Testis (tissue), 3 donors: ENCODE data around the gene PRSS3. TPM values are rescaled to one million over a fixed set of nuclear protein-coding genes. Genes with fewer than 3 reads are reported as not detected.
"Not testable (repeated sequence)": the region's sequence is repeated elsewhere in the genome, so short reads cannot be mapped to it uniquely, and the experiment has no call there.

Experiments
- DNase-seq: peaks from one replicate; pipeline ENCODE4 v3.0.0-alpha.2; 2019
- H3K27ac ChIP-seq, 2 donors: fragments of 200-600 bp; sonication (generic); one replicate each; pipeline ENCODE4 v1.5.1; 2019
- H3K27me3 ChIP-seq: fragments of 200-600 bp; sonication (generic); one replicate; pipeline ENCODE4 v1.5.1; 2019
- H3K36me3 ChIP-seq: fragments of 200-600 bp; sonication (generic); one replicate; pipeline ENCODE4 v1.5.1; 2017; ENCODE audit warnings: low read depth; ENCODE audit errors: missing control alignments
- H3K4me1 ChIP-seq: fragments of 200-600 bp; sonication (generic); one replicate; pipeline ENCODE4 v1.5.1; 2019
- H3K4me3 ChIP-seq, 2 donors: fragments of 200-600 bp; sonication (generic); one replicate each; pipeline ENCODE4 v1.5.1; 2017 to 2019
- H3K9me3 ChIP-seq: fragments of 200-600 bp; sonication (generic); one replicate; pipeline ENCODE4 v1.5.1; 2017
- CTCF ChIP-seq, 3 experiments: fragments of 450-650 bp in 2 of 3; fragments of 200-600 bp in 1 of 3; sonication (generic) in 1 of 3; IDR thresholded peaks; one replicate each; pipeline ENCODE4 v1.5.1; 2016 to 2019; ENCODE audit warnings: antibody characterized with exemption in 3 of 3, mild to moderate bottlenecking in 2 of 3, moderate library complexity in 1 of 3
- POLR2A ChIP-seq: fragments of 450-650 bp; IDR thresholded peaks from one replicate; pipeline ENCODE4 v1.6.1; 2017; ENCODE audit warnings: antibody characterized with exemption, mild to moderate bottlenecking, moderate library complexity
- WGBS, 2 donors: methylation state at CpG; one replicate each; pipeline ENCODE4 v1.1.5; 2018; 5-methylcytosine and 5-hydroxymethylcytosine counted together
- intact Hi-C: fragments of 100-400 bp; cut with DNase I; formaldehyde crosslinking; loops from one replicate; pipeline ENCODE4 v1.15.1; 2023; ENCODE audit warnings: low total_unique reads
- polyA plus RNA-seq: library from polyadenylated mRNA; stranded (reverse); fragments of 350-450 nt; fragmentation: Illumina TruSeq; extraction: RNeasy Lipid Tissue Mini Kit (QIAGEN cat#74804); gene quantifications from one replicate; pipeline ENCODE4 v1.2.3, GENCODE V29; 2014; ENCODE audit warnings: low read depth, low replicate concordance; ENCODE audit not compliant: insufficient read depth
- total RNA-seq, 2 donors: library from RNA; depleted of rRNA; stranded (reverse); fragments of >200 nt; gene quantifications; one replicate each; pipeline ENCODE4 v1.2.3, GENCODE V29; 2016

PRSS3 gene
- total and polyA plus RNA-seq, 3 donors from 2014 or later = 0.68 to 6.5 (median 3.3) TPM

GRCh38 chr9:33787839-33788238 is 7.5 kb upstream of the PRSS3 start:
- TF ChIP-seq CTCF (IDR thresholded peaks at IDR 0.05) (peak in 1 of 3 experiments; percentile 11), POLR2A (no peak)
- Histone ChIP-seq H3K27me3 (no peaks in the 10 kb centered on the region), H3K4me1 (no peaks in the 10 kb centered on the region), H3K36me3 (no peaks in the 10 kb centered on the region), H3K27ac (peak overlapping the region in 1 of 2 donors; percentile 61), H3K4me3 (no peak overlapping the region), H3K9me3 (no peaks in the 10 kb centered on the region)
- WGBS, 2 donors = 0 to 75% methylated on average over 1 of the region's 1 CpG
- intact Hi-C loops = no loop called here
- peak; percentile 81 for DNase-seq

- WGBS, 2 donors = 91% methylated on average over 2 of the region's 2 CpGs
- H3K4me1 ChIP-seq, DNase-seq, intact Hi-C loops, H3K27me3 ChIP-seq, H3K36me3 ChIP-seq, H3K9me3 ChIP-seq, H3K27ac ChIP-seq, H3K4me3 ChIP-seq: not testable (repeated sequence)
Measured at GRCh38 chr9:33789429-33789828, 5.9 kb upstream of the PRSS3 start.

GRCh38 chr9:33791117-33791516 is 4.2 kb upstream of the PRSS3 start:
- no peaks in the 10 kb centered on the region for H3K27me3 ChIP-seq
- H3K27ac ChIP-seq = no peak overlapping the region
- no peaks in the 10 kb centered on the region for H3K36me3 ChIP-seq
- no peak overlapping the region for H3K4me3 ChIP-seq
- no peaks in the 10 kb centered on the region for H3K9me3 ChIP-seq
- intact Hi-C loops = no loop called here
- no peaks in the 10 kb centered on the region for H3K4me1 ChIP-seq
- no peak for TF ChIP-seq POLR2A
- no peak for TF ChIP-seq CTCF (IDR thresholded peaks at IDR 0.05)
- DNase-seq = no peak
- WGBS, 2 donors = 41 to 52% methylated on average over 2 of the region's 2 CpGs

GRCh38 chr9:33793496-33793895 is 1.9 kb upstream of the PRSS3 start:
- H3K4me1 ChIP-seq, intact Hi-C loops, H3K27me3 ChIP-seq, H3K4me3 ChIP-seq, H3K36me3 ChIP-seq, DNase-seq, H3K27ac ChIP-seq, H3K9me3 ChIP-seq: not testable (repeated sequence)
- 87 to 100% methylated on average over 1 of the region's 1 CpG for WGBS, 2 donors

GRCh38 chr9:33794560-33794959 is 801 bp upstream of the PRSS3 start:
- H3K27me3 ChIP-seq = no peaks in the 10 kb centered on the region
- H3K9me3 ChIP-seq = no peaks in the 10 kb centered on the region
- intact Hi-C loops = no loop called here
- TF ChIP-seq POLR2A = no peak
- TF ChIP-seq CTCF (IDR thresholded peaks at IDR 0.05) = no peak
- no peaks in the 10 kb centered on the region for H3K36me3 ChIP-seq
- no peak overlapping the region for H3K27ac ChIP-seq
- DNase-seq = no peak
- WGBS, 2 donors = 92 to 100% methylated on average over 1 to 2 of the region's 2 CpGs
- no peaks in the 10 kb centered on the region for H3K4me1 ChIP-seq
- H3K4me3 ChIP-seq = no peak overlapping the region

GRCh38 chr9:33795819-33796218 is 458 bp downstream of the PRSS3 start:
- Histone ChIP-seq H3K27ac (no peak overlapping the region), H3K27me3 (no peaks in the 10 kb centered on the region), H3K4me3 (no peak overlapping the region), H3K9me3 (no peaks in the 10 kb centered on the region), H3K4me1 (no peaks in the 10 kb centered on the region), H3K36me3 (no peaks in the 10 kb centered on the region)
- WGBS, 2 donors = 74 to 88% methylated on average over 4 of the region's 4 CpGs
- DNase-seq = no peak
- TF ChIP-seq CTCF (IDR thresholded peaks at IDR 0.05) = no peak
- no peak for TF ChIP-seq POLR2A
- intact Hi-C loops = no loop called here

GRCh38 chr9:33796679-33797078 is 1.3 kb downstream of the PRSS3 start:
- H3K36me3 ChIP-seq, H3K4me1 ChIP-seq, H3K27me3 ChIP-seq, intact Hi-C loops, H3K9me3 ChIP-seq, H3K27ac ChIP-seq, DNase-seq, H3K4me3 ChIP-seq: not testable (repeated sequence)
- 89 to 90% methylated on average over 2 to 5 of the region's 5 CpGs for WGBS, 2 donors
